ENCODE data around the gene CALCOCO2. TPM values are rescaled to one million over a fixed set of nuclear protein-coding genes. Genes with fewer than 3 reads are reported as not detected.

Gene CALCOCO2
- total and polyA plus RNA-seq, 2 of the 13 experiments (the other 11 are each of a cell fraction or from before 2014, with no cell fraction given) = 72.9 to 111 TPM

- TF ChIP-seq ZBTB46 (CRISPR knock-in tag; IDR thresholded peaks at IDR 0.05; ENCODE audit: borderline replicate concordance) = no peak
- TF ChIP-seq NFYC (CRISPR knock-in tag; IDR thresholded peaks at IDR 0.05) = no peak
- no peak for TF ChIP-seq ZNF496 (CRISPR knock-in tag; IDR thresholded peaks at IDR 0.05; ENCODE audit: insufficient replicate concordance)
- peak; percentile 49 for TF ChIP-seq ZMYM4 (CRISPR knock-in tag; IDR thresholded peaks at IDR 0.05)
- TF ChIP-seq ZBTB42 (CRISPR knock-in tag; IDR thresholded peaks at IDR 0.05) = no peak
- no peak for TF ChIP-seq PCBP2 (optimal IDR thresholded peaks at IDR 0.05; ENCODE audit: low read depth, low read length, poor library complexity, severe bottlenecking)
- peak; percentile 65; the same call in 1 of the 2 replicates for TF ChIP-seq TFDP1 (CRISPR knock-in tag; IDR thresholded peaks at IDR 0.05; ENCODE audit: borderline replicate concordance)
- no peak for TF ChIP-seq GLMP (CRISPR knock-in tag; IDR thresholded peaks at IDR 0.05; ENCODE audit: borderline replicate concordance)
- peak; percentile 61 for TF ChIP-seq IKZF4 (CRISPR knock-in tag; IDR thresholded peaks at IDR 0.05; ENCODE audit: borderline replicate concordance, low read depth, not compliant biosample characterization)
- no peak for TF ChIP-seq ZNF737 (CRISPR knock-in tag; IDR thresholded peaks at IDR 0.05; ENCODE audit: borderline replicate concordance)
- no peak; the same call in 1 of the 2 replicates for TF ChIP-seq TP53 (CRISPR knock-in tag; conservative IDR thresholded peaks at IDR 0.05)
- no peak for TF ChIP-seq CAMTA2 (CRISPR knock-in tag; IDR thresholded peaks at IDR 0.05; ENCODE audit: borderline replicate concordance)
- TF ChIP-seq PRPF4 (IDR thresholded peaks at IDR 0.05; ENCODE audit: low read depth, low read length, poor library complexity, severe bottlenecking) = no peak
- 0 out of 2 replicates have a peak, but pooled peaks have one; percentile 68 for TF ChIP-seq HNRNPUL1 (IDR thresholded peaks at IDR 0.05; ENCODE audit: low read depth, low read length)
- TF ChIP-seq ZNF687 (CRISPR knock-in tag; IDR thresholded peaks at IDR 0.05) = no peak
- TF ChIP-seq SALL1 (CRISPR knock-in tag; IDR thresholded peaks at IDR 0.05) = peak; percentile 96
- no peak for TF ChIP-seq LBX2 (CRISPR knock-in tag; IDR thresholded peaks at IDR 0.05; ENCODE audit: borderline replicate concordance)
- no peak for TF ChIP-seq ATM (IDR thresholded peaks at IDR 0.05; ENCODE audit: borderline replicate concordance)
- TF ChIP-seq ARNT2 (CRISPR knock-in tag; IDR thresholded peaks at IDR 0.05; ENCODE audit: low read depth) = no peak
Observed at GRCh38 chr17:48795444-48796162, 35.2 kb upstream of the CALCOCO2 start (continued).
